H1 (cell line): ENCODE measurements around the gene CYGB. TPM values are rescaled to one million over a fixed set of nuclear protein-coding genes. Genes with fewer than 3 reads are reported as not detected.

ENCODE experiments used
- CTCF ChIA-PET: fragments of 300-600 bp; sonication (Branson Sonifier 250); formaldehyde crosslinking; loops from one replicate; lab custom pipeline; 2021; ENCODE audit not compliant: partially characterized antibody; lab: Charles Lee
- POLR2A ChIA-PET: fragments of 300-600 bp; sonication (Branson Sonifier 250); formaldehyde crosslinking; loops from one replicate; lab custom pipeline; 2021; ENCODE audit warnings: inconsistent platforms; ENCODE audit not compliant: partially characterized antibody; lab: Charles Lee
- DNase-seq, 2 experiments: peaks; one replicate each; pipeline versions ENCODE4 v3.0.0 to v3.0.0-alpha.2; 2010 to 2022; ENCODE audit warnings: low spot score in 2 of 2, low read depth in 1 of 2, mixed read lengths in 1 of 2
- FAIRE-seq: peaks from 2 replicates; lab custom pipeline; 2011; peaks lifted over from hg19 to GRCh38; lab: Jason Lieb, UNC
- H2AFZ ChIP-seq: 2 replicates; pipeline ENCODE4 v1.8.1; 2012; ENCODE audit warnings: low read length, inconsistent platforms
- H2AK5ac ChIP-seq: 2 replicates; pipeline ENCODE4 v1.6.1; 2013; ENCODE audit warnings: low read depth, low read length
- H2BK120ac ChIP-seq: replicated peaks from 2 replicates; pipeline ENCODE3; 2013; ENCODE audit warnings: low read depth, low read length, inconsistent platforms
- H2BK12ac ChIP-seq: 2 replicates; pipeline ENCODE4 v1.6.1; 2013; ENCODE audit warnings: low read depth, low read length
- H2BK15ac ChIP-seq: 2 replicates; pipeline ENCODE4 v1.6.1; 2013; ENCODE audit warnings: low read length
- H2BK20ac ChIP-seq: 2 replicates; pipeline ENCODE4 v1.6.1; 2013; ENCODE audit warnings: low read length
- H2BK5ac ChIP-seq: 2 replicates; pipeline ENCODE4 v1.6.1; 2013; ENCODE audit warnings: low read depth, low read length
- H3K14ac ChIP-seq: 2 replicates; pipeline ENCODE4 v1.6.1; 2013; ENCODE audit warnings: inconsistent platforms; ENCODE audit not compliant: insufficient read length
- H3K18ac ChIP-seq: 2 replicates; pipeline ENCODE4 v1.6.1; 2013; ENCODE audit warnings: low read length; ENCODE audit errors: extremely low read depth
- H3K23ac ChIP-seq: 2 replicates; pipeline ENCODE4 v1.6.1; 2013; ENCODE audit warnings: inconsistent platforms; ENCODE audit not compliant: insufficient read length
- H3K23me2 ChIP-seq: 2 replicates; pipeline ENCODE4 v1.6.1; 2013; ENCODE audit warnings: low read depth, low read length
- H3K27ac ChIP-seq: 2 replicates; pipeline ENCODE4 v1.6.1; 2011; ENCODE audit warnings: low read depth, low read length, inconsistent platforms
- H3K27me3 ChIP-seq, 4 experiments: replicated peaks in 1 of 4; 1 replicate in 1 of 4; 2 replicates in 3 of 4; pipeline versions ENCODE4 v1.6.1 to v1.8.1; 2011 to 2013; ENCODE audit warnings: low read length in 3 of 4, mild to moderate bottlenecking in 3 of 4, inconsistent platforms in 2 of 4, mixed read lengths in 2 of 4, moderate library complexity in 1 of 4; ENCODE audit not compliant: control insufficient read depth in 3 of 4, insufficient read depth in 3 of 4; ENCODE audit errors: extremely low read depth in 1 of 4
- H3K36me3 ChIP-seq, 4 experiments: 2 replicates each; pipeline versions ENCODE4 v1.6.1 to v1.8.1; 2011 to 2013; ENCODE audit warnings: mild to moderate bottlenecking in 4 of 4, low read length in 3 of 4, moderate library complexity in 2 of 4, control low read depth in 1 of 4, inconsistent platforms in 1 of 4; ENCODE audit not compliant: insufficient read depth in 4 of 4, control insufficient read depth in 2 of 4
- H3K4ac ChIP-seq: replicated peaks from 2 replicates; pipeline ENCODE3; 2013; ENCODE audit warnings: low read length, low read depth, mixed read lengths, inconsistent platforms; ENCODE audit not compliant: insufficient read length
- H3K4me1 ChIP-seq, 4 experiments: replicated peaks in 1 of 4; 1 replicate in 1 of 4; 2 replicates in 3 of 4; pipeline versions ENCODE4 v1.6.1 to v1.8.1; 2011 to 2013; ENCODE audit warnings: low read length in 3 of 4, inconsistent platforms in 2 of 4, mixed read lengths in 1 of 4; ENCODE audit not compliant: insufficient read depth in 4 of 4, control insufficient read depth in 3 of 4
- H3K4me2 ChIP-seq, 2 experiments: 2 replicates each; pipeline versions ENCODE4 v1.6.1 to v1.8.1; 2011 to 2013; ENCODE audit warnings: low read depth in 2 of 2, low read length in 2 of 2, control low read depth in 1 of 2, inconsistent platforms in 1 of 2, mild to moderate bottlenecking in 1 of 2; ENCODE audit not compliant: insufficient read depth in 1 of 2
- H3K4me3 ChIP-seq, 4 experiments: fragments of 200-600, 300-600 bp in 1 of 4; sonication (generic), shearing (Covaris generic), sonication (Bioruptor Twin) in 1 of 4; 2 replicates each; pipeline versions ENCODE4 v1.5.1 to v1.8.1; 2011 to 2016; ENCODE audit warnings: low read length in 4 of 4, low read depth in 3 of 4, control low read depth in 2 of 4, inconsistent platforms in 2 of 4, mild to moderate bottlenecking in 2 of 4, mixed read lengths in 1 of 4, moderate library complexity in 1 of 4; ENCODE audit not compliant: insufficient read depth in 2 of 4; ENCODE audit errors: extremely low read depth in 1 of 4
- H3K56ac ChIP-seq: replicated peaks from 2 replicates; pipeline ENCODE3; 2013; ENCODE audit warnings: low read depth, mild to moderate bottlenecking, mixed read lengths, low read length, inconsistent platforms; ENCODE audit not compliant: insufficient read length
- H3K79me1 ChIP-seq: 2 replicates; pipeline ENCODE4 v1.6.1; 2013; ENCODE audit warnings: low read depth, low read length, control low read depth
- H3K79me2 ChIP-seq, 2 experiments: 2 replicates each; pipeline versions ENCODE4 v1.6.1 to v1.8.1; 2012 to 2013; ENCODE audit warnings: low read length in 2 of 2, mild to moderate bottlenecking in 2 of 2, inconsistent platforms in 1 of 2; ENCODE audit not compliant: insufficient read depth in 2 of 2, control insufficient read depth in 1 of 2
- H3K9ac ChIP-seq, 4 experiments: replicated peaks in 1 of 4; 1 replicate in 1 of 4; 2 replicates in 3 of 4; pipeline versions ENCODE4 v1.6.1 to v1.8.1; 2011 to 2013; ENCODE audit warnings: low read depth in 3 of 4, low read length in 3 of 4, control low read depth in 2 of 4, mild to moderate bottlenecking in 2 of 4, moderate library complexity in 2 of 4, inconsistent platforms in 1 of 4; ENCODE audit errors: extremely low read depth in 1 of 4
- H3K9me3 ChIP-seq, 2 experiments: 2 replicates each; pipeline versions ENCODE4 v1.6.1 to v1.8.1; 2012 to 2013; ENCODE audit warnings: mild to moderate bottlenecking in 2 of 2, moderate library complexity in 2 of 2, control low read depth in 1 of 2, inconsistent platforms in 1 of 2, low read depth in 1 of 2, low read length in 1 of 2, mixed read lengths in 1 of 2; ENCODE audit not compliant: insufficient read depth in 2 of 2
- H4K20me1 ChIP-seq, 2 experiments: replicated peaks in 1 of 2; 2 replicates each; pipeline versions ENCODE3 to v1.8.1; 2011 to 2013; ENCODE audit warnings: inconsistent platforms in 2 of 2, low read length in 2 of 2, mild to moderate bottlenecking in 1 of 2; ENCODE audit not compliant: insufficient read depth in 2 of 2, control insufficient read depth in 1 of 2
- H4K5ac ChIP-seq: 2 replicates; pipeline ENCODE4 v1.6.1; 2013; ENCODE audit warnings: low read length, low read depth, mixed read lengths, inconsistent platforms; ENCODE audit not compliant: insufficient read length
- H4K8ac ChIP-seq: 2 replicates; pipeline ENCODE4 v1.8.0; 2013; ENCODE audit warnings: mild to moderate bottlenecking, moderate library complexity, low read length, inconsistent platforms; ENCODE audit not compliant: insufficient read depth; ENCODE audit errors: extremely low read depth
- H4K91ac ChIP-seq: replicated peaks from 2 replicates; pipeline ENCODE3; 2013; ENCODE audit warnings: low read length, mixed read lengths, inconsistent platforms; ENCODE audit not compliant: insufficient read length
- SIN3A ChIP-seq, 2 experiments: IDR thresholded peaks in 1 of 2; conservative IDR thresholded peaks in 1 of 2; 2 replicates each; pipeline ENCODE4 v1.6.1; 2011 to 2012; ENCODE audit warnings: low read length in 2 of 2, improper control_type of control experiment in 1 of 2, low read depth in 1 of 2, mild to moderate bottlenecking in 1 of 2
- ZNF274 ChIP-seq: IDR thresholded peaks from 2 replicates; pipeline ENCODE4 v1.7.0; 2012; ENCODE audit warnings: low read length, borderline replicate concordance; ENCODE audit errors: extremely low read depth
- WGBS, 2 experiments: shearing (Covaris generic) in 1 of 2; methylation state at CpG; one replicate each; pipeline versions ENCODE4 v1.1.6 to v1.1.7; 2013 to 2015; ENCODE audit warnings: low lambda C conversion rate in 2 of 2, mixed read lengths in 2 of 2, inconsistent platforms in 1 of 2, low coverage in 1 of 2, missing lambda C conversion rate in 1 of 2; ENCODE audit not compliant: insufficient replicate concordance in 2 of 2, insufficient coverage in 1 of 2, insufficient read length in 1 of 2; ENCODE audit errors: extremely low coverage in 1 of 2, missing lambda C conversion rate in 1 of 2; 5-methylcytosine and 5-hydroxymethylcytosine counted together
- polyA plus RNA-seq, 7 experiments: library from polyadenylated mRNA; depleted of rRNA in 3 of 7; stranded (reverse) in 5 of 7; unstranded in 2 of 7; fragments of >200 nt in 5 of 7; fragments of 200-250 nt in 2 of 7; gene quantifications; 1 replicate in 5 of 7; 2 replicates in 1 of 7; 4 replicates in 1 of 7; pipeline versions ENCODE4 v1.2.1 to v1.2.3, GENCODE V29; 2011 to 2013; ENCODE audit warnings: missing spikeins in 2 of 7, mixed read lengths in 2 of 7
- total RNA-seq: library from RNA; stranded (reverse); fragmentation: NEBNext Ultra II Directional; extraction: Animal tissue kit (Norgen Biotek cat#: 25700); gene quantifications from 2 replicates; pipeline ENCODE4 v1.2.1, GENCODE V29; 2021
- TF ChIP-seq, protein P1 (sequence below): IDR thresholded peaks from 2 replicates; pipeline ENCODE4 v1.6.1; 2012; ENCODE audit warnings: inconsistent platforms
- TF ChIP-seq, protein P2 (sequence below), 3 experiments: IDR thresholded peaks; 1 replicate in 2 of 3; 2 replicates in 1 of 3; pipeline versions ENCODE4 v1.5.1 to v1.6.1; 2011; ENCODE audit warnings: low read length in 3 of 3, mild to moderate bottlenecking in 3 of 3, inconsistent platforms in 2 of 3, low read depth in 1 of 3, moderate library complexity in 1 of 3; ENCODE audit not compliant: insufficient read depth in 1 of 3; ENCODE audit errors: control extremely low read depth in 1 of 3

Gene CYGB
- total and polyA plus RNA-seq, 2 of the 8 experiments (the other 6 are each of a cell fraction or from before 2014, with no cell fraction given), result 2.7 to 3.7 TPM

- Histone ChIP-seq H3K18ac (peak within 1 kb of the TSS; percentile 11), H3K27ac (no peak within 1 kb of the TSS), H3K14ac (no peak within 1 kb of the TSS), H3K79me1 (no peaks in the 10 kb centered on the region), H2BK15ac (peak within 1 kb of the TSS; percentile 76; the same call in 1 of the 2 replicates), H3K9me3 (no peaks in the 10 kb centered on the region), H4K91ac (peak within 1 kb of the TSS; percentile 45), H2BK12ac (peak within 1 kb of the TSS; percentile 89; the same call in 1 of the 2 replicates), H3K9ac (no peak within 1 kb of the TSS; a peak in 2 of 7 replicates), H3K23ac (no peak within 1 kb of the TSS), H2AK5ac (no peak within 1 kb of the TSS; the same call in 1 of the 2 replicates), H2AFZ (peak within 1 kb of the TSS; percentile 65), H2BK20ac (peak within 1 kb of the TSS; percentile 64; the same call in 1 of the 2 replicates), H3K23me2 (peaks cover 11% of the 10 kb centered on the region), H4K20me1 (no peaks in the 10 kb centered on the region), H2BK5ac (peak within 1 kb of the TSS; percentile 74; the same call in 1 of the 2 replicates), H4K5ac (peak within 1 kb of the TSS; percentile 47), H3K27me3 (peaks cover 8 to 46% (median 37%) of the 10 kb centered on the region in 4 experiments), H4K8ac (no peak within 1 kb of the TSS; the same call in 1 of the 2 replicates), H3K79me2 (no peaks in the 10 kb centered on the region), H3K4me3 (peak within 1 kb of the TSS; percentile 12 to 67 (median 32); a peak in 7 of 8 replicates), H3K4me1 (peaks cover 0 to 27% (median 16%) of the 10 kb centered on the region in 4 experiments; a peak in 6 of 7 replicates), H3K56ac (no peak within 1 kb of the TSS), H3K4ac (peak within 1 kb of the TSS; percentile 65), H2BK120ac (peak within 1 kb of the TSS; percentile 44), H3K36me3 (no peaks in the 10 kb centered on the region), H3K4me2 (peak within 1 kb of the TSS; percentile 76 to 83)
- CTCF ChIA-PET, result interaction anchor here (0.6 to 15.6 kb wide), 16 partner anchors 11 to 344 kb away, joined by 3 to 260 read pairs (median 5); no protein-coding TSS in a partner anchor
- POLR2A ChIA-PET, result interaction anchor here (0.7 to 4.0 kb wide), 8 partner anchors 10 to 192 kb away, joined by 3 to 38 read pairs (median 6); partner anchors contain the start of gene RHBDF2
- WGBS, 2 experiments, result 81% methylated on average over 18 of the region's 22 CpGs; no CpG with 5 or more reads in 1 of the 2 experiments
- DNase-seq, result no peak
- TF ChIP-seq, protein P1, sequence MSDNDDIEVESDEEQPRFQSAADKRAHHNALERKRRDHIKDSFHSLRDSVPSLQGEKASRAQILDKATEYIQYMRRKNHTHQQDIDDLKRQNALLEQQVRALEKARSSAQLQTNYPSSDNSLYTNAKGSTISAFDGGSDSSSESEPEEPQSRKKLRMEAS, result no peak
- TF ChIP-seq, protein P2, sequence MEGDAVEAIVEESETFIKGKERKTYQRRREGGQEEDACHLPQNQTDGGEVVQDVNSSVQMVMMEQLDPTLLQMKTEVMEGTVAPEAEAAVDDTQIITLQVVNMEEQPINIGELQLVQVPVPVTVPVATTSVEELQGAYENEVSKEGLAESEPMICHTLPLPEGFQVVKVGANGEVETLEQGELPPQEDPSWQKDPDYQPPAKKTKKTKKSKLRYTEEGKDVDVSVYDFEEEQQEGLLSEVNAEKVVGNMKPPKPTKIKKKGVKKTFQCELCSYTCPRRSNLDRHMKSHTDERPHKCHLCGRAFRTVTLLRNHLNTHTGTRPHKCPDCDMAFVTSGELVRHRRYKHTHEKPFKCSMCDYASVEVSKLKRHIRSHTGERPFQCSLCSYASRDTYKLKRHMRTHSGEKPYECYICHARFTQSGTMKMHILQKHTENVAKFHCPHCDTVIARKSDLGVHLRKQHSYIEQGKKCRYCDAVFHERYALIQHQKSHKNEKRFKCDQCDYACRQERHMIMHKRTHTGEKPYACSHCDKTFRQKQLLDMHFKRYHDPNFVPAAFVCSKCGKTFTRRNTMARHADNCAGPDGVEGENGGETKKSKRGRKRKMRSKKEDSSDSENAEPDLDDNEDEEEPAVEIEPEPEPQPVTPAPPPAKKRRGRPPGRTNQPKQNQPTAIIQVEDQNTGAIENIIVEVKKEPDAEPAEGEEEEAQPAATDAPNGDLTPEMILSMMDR (IDR thresholded peaks at IDR 0.05; ENCODE audit: control extremely low read depth in 1 of 3, insufficient read depth in 1 of 3, low read depth in 1 of 3, low read length in 3 of 3), result peak in 1 of 3 experiments; percentile 45; a peak in 1 of 4 replicates
- TF ChIP-seq ZNF274, result no peak
- no peak for TF ChIP-seq SIN3A (conservative IDR thresholded peaks at IDR 0.05 in 1 of 2, IDR thresholded peaks at IDR 0.05 in 1 of 2; ENCODE audit: low read depth in 1 of 2, low read length in 2 of 2)
- no peak for FAIRE-seq
Observed at GRCh38 chr17:76539631-76540271, 2.2 kb upstream of the CYGB start, which contains the start of gene PRCD. PRCD (plus strand) TSS chr17:76540044; CDS start chr17:76540142, 98 bp downstream.
